Naive thymus-derived CD8-positive, alpha-beta T cell (primary cell): ENCODE data around the gene STPG4. TPM values are rescaled to one million over a fixed set of nuclear protein-coding genes. Genes with fewer than 3 reads are reported as not detected.
A peak's percentile ranks its signal among the peaks of the same experiment; 100 is the strongest.

Experiments used
- ATAC-seq, 2 donors: fragments of 150-1000 bp; cut with Tn5 transposase in 1 of 2; sonication (Bioruptor Pico), chemical (Tn5 transposase) in 1 of 2; 1 replicate in 1 of 2; 2 replicates in 1 of 2; pipeline ENCODE4 v1.10.0; 2021; ENCODE audit warnings: mild to moderate bottlenecking in 2 of 2, moderate library complexity in 2 of 2
- POLR2A ChIA-PET: fragments of 350-600 bp; sonication (Branson Sonifier 250); formaldehyde crosslinking; loops from one replicate; lab custom pipeline; 2021; ENCODE audit warnings: antibody characterized with exemption; lab: Charles Lee
- DNase-seq, 10 donors: peaks; one replicate each; pipeline versions ENCODE4 v3.0.0 to v3.0.0-alpha.2; 2020 to 2022
- H3K27ac Mint-ChIP-seq, 10 donors: one replicate each; pipeline ENCODE4 v1.8.0; 2020 to 2022; ENCODE audit warnings: mild to moderate bottlenecking in 10 of 10, mixed read lengths in 10 of 10, moderate library complexity in 4 of 10, inconsistent platforms in 1 of 10
- H3K27me3 Mint-ChIP-seq, 5 donors: one replicate each; pipeline ENCODE4 v1.8.0; 2021 to 2022; ENCODE audit warnings: mixed read lengths in 5 of 5
- H3K36me3 Mint-ChIP-seq, 3 donors: one replicate each; pipeline ENCODE4 v1.8.0; 2020 to 2022; ENCODE audit warnings: mixed read lengths in 3 of 3, mild to moderate bottlenecking in 2 of 3, inconsistent platforms in 1 of 3
- H3K4me1 Mint-ChIP-seq, 4 donors: one replicate each; pipeline ENCODE4 v1.8.0; 2021 to 2022; ENCODE audit warnings: mixed read lengths in 4 of 4
- H3K4me3 Mint-ChIP-seq, 10 donors: one replicate each; pipeline ENCODE4 v1.8.0; 2020 to 2022; ENCODE audit warnings: mild to moderate bottlenecking in 10 of 10, mixed read lengths in 10 of 10, moderate library complexity in 6 of 10, inconsistent platforms in 1 of 10
- H3K9me3 Mint-ChIP-seq, 9 donors: one replicate each; pipeline ENCODE4 v1.8.0; 2020 to 2022; ENCODE audit warnings: mixed read lengths in 9 of 9, mild to moderate bottlenecking in 3 of 9, inconsistent platforms in 1 of 9, moderate library complexity in 1 of 9
- polyA plus RNA-seq, 3 donors: library from polyadenylated mRNA; unstranded; fragments of 300-500 nt; fragmentation: Illumina TruSeq; gene quantifications; one replicate each; pipeline ENCODE4 v1.2.3, GENCODE V29; 2021
- total RNA-seq, 8 experiments: library from RNA in 2 of 8; stranded (reverse) in 2 of 8; gene quantifications; one replicate each; pipeline ENCODE4 v1.2.3 and lab custom pipeline; 2021 to 2026

The STPG4 gene
- total and polyA plus RNA-seq, 5 experiments from 2014 or later, result 0.47 to 1.0 TPM; not detected in 3

DNA sequence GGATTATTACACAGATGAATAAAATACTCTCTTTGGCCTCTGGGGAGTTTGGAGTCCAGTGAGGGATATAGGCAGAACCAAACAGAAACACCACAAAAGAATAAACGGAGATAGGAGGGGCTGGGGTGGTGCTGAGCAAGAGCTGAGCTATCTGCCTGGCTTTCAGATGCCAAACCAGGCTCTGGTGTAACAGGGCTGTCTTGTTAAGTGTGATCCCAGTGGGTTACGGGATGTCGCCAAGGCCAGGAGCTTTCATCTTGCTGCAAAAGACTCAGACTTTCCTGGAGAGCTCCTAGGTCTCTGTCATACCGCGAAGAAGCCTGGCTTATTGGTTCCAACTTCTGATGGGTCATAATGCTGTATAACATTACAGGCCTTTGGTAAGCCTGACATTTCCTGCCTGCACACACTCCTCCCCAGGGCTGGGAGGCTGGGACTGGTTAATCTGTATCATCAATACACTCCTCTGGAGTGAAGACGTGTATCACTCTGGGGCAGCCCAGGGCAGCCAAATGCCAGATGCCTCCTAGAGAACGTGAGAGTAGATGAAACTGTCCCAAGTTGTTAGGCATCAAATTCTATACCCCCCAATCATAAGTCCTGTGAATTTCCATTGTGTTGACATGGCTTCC is 60.5 kb downstream of the STPG4 start:
- H3K36me3 Mint-ChIP-seq, result no peaks in the 10 kb centered on the region

DNA sequence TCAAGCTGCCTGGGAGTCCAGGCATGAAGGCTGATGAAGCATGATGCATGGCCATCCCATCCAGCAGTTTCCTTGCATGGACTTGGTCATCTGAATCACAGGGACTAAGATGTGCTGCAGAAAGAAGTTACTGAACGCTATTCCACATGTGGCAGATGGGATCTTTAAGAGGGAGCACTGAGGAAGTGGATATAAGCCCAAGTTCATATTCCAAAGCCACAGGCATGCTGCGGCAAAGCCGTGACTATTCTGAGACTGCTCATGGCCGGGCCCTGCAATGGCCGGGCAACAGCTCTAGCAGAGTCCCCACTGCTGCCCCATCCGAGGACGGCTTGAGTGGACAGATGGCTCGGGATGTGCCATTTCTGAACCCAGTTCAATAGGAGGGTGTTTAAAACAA is 61.5 kb downstream of the STPG4 start:
- no peak overlapping the region for H3K4me3 Mint-ChIP-seq
- DNase-seq, result no peak
- no peaks in the 10 kb centered on the region for H3K27me3 Mint-ChIP-seq
- no peak overlapping the region for H3K27ac Mint-ChIP-seq
- POLR2A ChIA-PET, result no interaction called here
- H3K9me3 Mint-ChIP-seq, result no peaks in the 10 kb centered on the region
- no peaks in the 10 kb centered on the region for H3K36me3 Mint-ChIP-seq
- ATAC-seq, result no peak
- peaks cover 0 to 3% (median 0%) of the 10 kb centered on the region in 4 donors for H3K4me1 Mint-ChIP-seq

More for the DNA sequence above, 60.5 kb downstream of the STPG4 start:
- Mint-ChIP-seq H3K27me3 (no peaks in the 10 kb centered on the region), H3K9me3 (no peaks in the 10 kb centered on the region), H3K4me1 (peaks cover 0 to 3% (median 0%) of the 10 kb centered on the region in 4 donors), H3K4me3 (no peak overlapping the region), H3K27ac (peak overlapping the region in 1 of 10 donors; percentile 3)
- no peak for ATAC-seq
- no peak for DNase-seq
- POLR2A ChIA-PET, result no interaction called here

DNA sequence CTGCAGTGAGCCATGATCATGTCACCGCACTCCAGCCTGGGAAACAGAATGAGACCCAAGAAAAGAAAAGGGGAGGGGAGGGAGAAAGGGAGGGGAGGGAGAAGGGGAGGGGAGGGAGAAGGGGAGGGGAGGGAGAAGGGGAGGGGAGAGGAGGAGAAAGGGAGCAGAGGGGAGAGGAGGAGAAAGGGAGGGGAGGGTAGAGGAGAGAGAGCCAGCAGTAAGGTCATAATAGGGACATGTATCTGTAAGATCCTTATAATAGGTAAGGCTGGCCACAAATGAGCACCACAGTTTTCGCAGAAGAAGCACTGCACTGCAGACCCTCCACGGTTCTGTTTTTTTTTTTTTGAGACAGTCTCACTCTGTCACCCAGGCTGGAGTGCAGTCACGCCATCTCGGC is 62.6 kb downstream of the STPG4 start:
- DNase-seq (no peak), ATAC-seq (no peak)
- POLR2A ChIA-PET, result no interaction called here
- Mint-ChIP-seq H3K36me3 (no peaks in the 10 kb centered on the region), H3K9me3 (no peaks in the 10 kb centered on the region), H3K27ac (no peak overlapping the region), H3K4me1 (peaks cover 0 to 3% (median 0%) of the 10 kb centered on the region in 4 donors), H3K27me3 (no peaks in the 10 kb centered on the region), H3K4me3 (no peak overlapping the region)

DNA sequence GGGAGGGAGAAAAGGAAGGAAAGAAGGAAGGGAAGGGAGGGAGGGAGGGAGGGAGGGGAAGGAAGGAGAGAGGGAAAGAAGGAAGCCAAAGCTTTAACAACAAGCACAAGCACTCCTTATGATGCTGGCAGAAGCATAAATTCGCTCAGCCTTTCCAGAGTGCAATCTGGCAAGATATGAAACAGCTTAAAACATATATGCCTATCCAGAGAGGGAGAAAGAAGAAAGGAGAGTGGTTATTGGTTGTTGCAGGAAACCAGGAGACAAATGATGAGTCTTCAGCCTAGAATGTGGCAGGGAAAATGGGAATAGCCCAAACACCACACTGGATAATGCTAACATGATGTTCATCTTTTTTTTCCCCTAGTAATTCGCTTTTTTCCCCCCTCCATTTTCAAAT is 64.0 kb downstream of the STPG4 start:
- Mint-ChIP-seq H3K9me3 (no peaks in the 10 kb centered on the region), H3K4me3 (no peak overlapping the region), H3K27me3 (peaks cover 0 to 3% (median 0%) of the 10 kb centered on the region in 5 donors), H3K27ac (no peak overlapping the region), H3K36me3 (no peaks in the 10 kb centered on the region), H3K4me1 (peaks cover 0 to 9% (median 1%) of the 10 kb centered on the region in 4 donors)
- no peak for DNase-seq
- no peak for ATAC-seq
- POLR2A ChIA-PET, result interaction anchor here (0.9 kb wide), 1 partner anchor 19 kb away, joined by 4 read pairs; no protein-coding TSS in a partner anchor

DNA sequence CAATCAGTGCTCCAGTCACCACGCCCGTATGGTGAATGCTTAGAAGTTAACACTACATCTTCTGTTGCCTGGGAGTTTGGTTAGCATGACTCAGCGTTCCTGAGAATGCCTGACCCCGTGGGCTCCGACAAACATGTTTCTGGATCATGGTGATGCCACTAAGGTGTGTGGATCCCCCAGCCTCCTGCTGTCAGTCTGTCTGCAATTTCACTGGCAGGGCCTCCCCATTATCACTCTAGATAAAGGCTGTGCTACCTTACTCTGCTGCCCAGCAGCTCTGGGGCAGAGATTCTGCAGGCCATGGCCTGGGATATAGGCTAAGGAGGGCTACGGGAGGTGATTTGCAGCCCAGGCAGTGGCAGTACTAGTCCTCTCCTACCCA is 66.0 kb downstream of the STPG4 start:
- ATAC-seq, result no peak
- no peaks in the 10 kb centered on the region for H3K36me3 Mint-ChIP-seq

DNA sequence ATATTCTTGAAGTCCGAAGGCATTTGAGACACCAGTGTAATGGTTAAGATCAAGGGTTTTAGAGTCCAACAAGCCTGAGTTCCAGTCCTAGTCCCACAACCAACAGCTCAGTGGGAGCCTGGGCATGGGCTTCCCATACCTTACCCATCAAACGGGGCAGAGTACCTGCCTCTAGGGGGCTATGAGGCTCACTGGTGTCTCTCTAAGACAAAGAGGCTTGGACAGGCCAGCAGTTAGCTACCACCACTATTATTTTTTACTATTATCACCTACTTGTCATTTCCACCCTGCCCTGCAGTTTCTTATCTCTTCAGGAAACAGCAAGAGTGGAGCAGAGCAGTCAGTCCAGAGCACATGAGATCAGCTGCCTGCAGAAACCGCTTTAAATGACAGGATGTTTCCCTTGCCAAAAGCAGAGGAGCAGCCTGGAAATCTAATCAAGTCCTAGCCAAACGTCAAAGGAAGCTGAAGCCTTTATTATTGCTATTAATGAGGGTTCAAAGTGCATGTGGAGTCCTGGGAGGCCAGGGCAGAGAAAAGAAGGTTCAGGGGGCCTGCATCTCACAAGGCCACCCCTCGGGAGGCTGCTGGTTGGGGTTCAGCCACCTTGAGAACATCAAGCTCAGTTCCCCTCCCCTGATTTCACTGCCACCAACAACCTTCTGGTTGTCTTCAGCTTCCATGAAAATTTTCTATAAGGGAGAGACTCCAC is 66.6 kb downstream of the STPG4 start:
- Mint-ChIP-seq H3K27me3 (peaks cover 0 to 6% (median 0%) of the 10 kb centered on the region in 5 donors), H3K36me3 (no peaks in the 10 kb centered on the region), H3K4me1 (peaks cover 0 to 27% (median 2%) of the 10 kb centered on the region in 4 donors), H3K4me3 (no peak overlapping the region), H3K27ac (peak overlapping the region in 1 of 10 donors; percentile 51), H3K9me3 (no peaks in the 10 kb centered on the region)
- POLR2A ChIA-PET, result no interaction called here
- DNase-seq (no peak), ATAC-seq (no peak)

More for the DNA sequence above, 66.0 kb downstream of the STPG4 start:
- Mint-ChIP-seq H3K27ac (peak overlapping the region in 1 of 10 donors; percentile 51), H3K4me3 (no peak overlapping the region), H3K9me3 (no peaks in the 10 kb centered on the region), H3K27me3 (peaks cover 0 to 6% (median 0%) of the 10 kb centered on the region in 5 donors), H3K4me1 (peaks cover 0 to 23% (median 2%) of the 10 kb centered on the region in 4 donors)
- POLR2A ChIA-PET, result no interaction called here
- DNase-seq, result no peak

DNA sequence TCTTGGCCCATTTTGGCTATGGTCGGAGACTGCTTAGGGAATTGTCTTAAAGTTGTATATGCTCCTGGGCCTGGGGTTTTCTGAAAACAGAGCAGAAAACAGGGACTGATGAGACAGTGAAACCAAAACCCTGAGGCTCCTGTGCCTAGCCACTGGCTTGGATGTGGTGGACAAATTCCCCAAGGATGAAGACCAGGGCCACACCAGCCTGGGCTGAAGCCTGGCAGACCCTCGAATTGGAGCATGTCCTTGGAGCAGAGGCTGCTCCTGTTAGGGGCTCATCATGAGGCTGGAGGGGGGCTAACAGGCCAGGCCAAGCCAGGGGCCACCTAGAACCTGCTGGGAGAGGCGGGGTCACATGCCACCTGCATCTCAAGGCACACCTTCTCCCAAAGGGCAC is 68.1 kb downstream of the STPG4 start:
- Mint-ChIP-seq H3K9me3 (no peaks in the 10 kb centered on the region), H3K27me3 (peaks cover 0 to 6% (median 0%) of the 10 kb centered on the region in 5 donors), H3K27ac (no peak overlapping the region), H3K4me3 (no peak overlapping the region), H3K36me3 (no peaks in the 10 kb centered on the region), H3K4me1 (peaks cover 0 to 27% (median 2%) of the 10 kb centered on the region in 4 donors)
- POLR2A ChIA-PET, result no interaction called here
- DNase-seq (no peak), ATAC-seq (no peak)

DNA sequence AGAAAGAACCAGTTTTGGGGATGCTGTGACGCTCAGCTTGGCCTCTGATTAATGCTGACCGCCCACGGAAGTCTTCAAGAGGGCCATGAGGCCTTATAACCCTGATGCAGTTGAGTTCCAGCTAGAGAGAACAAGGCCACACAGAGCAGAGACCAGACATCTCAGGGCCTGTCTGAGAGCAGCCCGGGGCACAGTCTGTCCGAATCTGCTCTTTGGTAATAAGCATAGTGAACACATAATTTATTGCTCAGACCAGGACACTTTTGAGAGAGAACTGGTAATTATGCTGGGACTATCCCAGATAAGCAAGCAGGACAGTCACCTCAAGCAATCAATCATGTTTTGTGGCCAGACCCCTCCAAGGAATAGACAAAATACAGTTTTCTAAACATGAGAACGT is 68.5 kb downstream of the STPG4 start:
- peak overlapping the region in 1 of 10 donors; percentile 48 for H3K4me3 Mint-ChIP-seq
- H3K4me1 Mint-ChIP-seq, result peaks cover 0 to 27% (median 2%) of the 10 kb centered on the region in 4 donors
- H3K27me3 Mint-ChIP-seq, result peaks cover 0 to 6% (median 0%) of the 10 kb centered on the region in 5 donors
- peak overlapping the region in 2 of 10 donors; percentile 2 to 31 for H3K27ac Mint-ChIP-seq
- ATAC-seq (no peak), DNase-seq (no peak)
- no peaks in the 10 kb centered on the region for H3K36me3 Mint-ChIP-seq
- H3K9me3 Mint-ChIP-seq, result no peaks in the 10 kb centered on the region
- POLR2A ChIA-PET, result no interaction called here

DNA sequence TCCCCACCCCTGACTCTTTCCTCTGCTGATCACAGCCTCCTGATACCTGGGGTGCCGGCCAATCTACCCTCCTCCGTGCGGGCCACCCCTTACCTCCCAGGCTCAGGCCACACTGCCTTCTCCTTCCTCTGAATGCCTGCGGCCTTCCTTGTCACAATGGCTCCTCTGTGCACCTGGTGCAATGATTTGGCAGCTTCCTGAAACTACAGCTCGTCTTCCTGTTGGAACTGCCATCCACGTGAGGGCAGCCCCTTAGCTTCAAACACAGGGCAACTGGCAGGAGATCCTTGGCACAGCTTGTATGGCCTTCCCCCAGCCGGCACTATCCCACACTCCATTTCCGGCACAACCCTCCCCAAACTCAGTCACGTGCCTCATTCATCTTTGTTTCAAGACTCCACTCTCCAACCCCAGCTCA is 69.0 kb downstream of the STPG4 start:
- Mint-ChIP-seq H3K27ac (peak overlapping the region in 3 of 10 donors; percentile 2 to 53 (median 31)), H3K27me3 (peaks cover 0 to 6% (median 0%) of the 10 kb centered on the region in 5 donors), H3K4me1 (peaks cover 0 to 26% (median 2%) of the 10 kb centered on the region in 4 donors), H3K36me3 (no peaks in the 10 kb centered on the region), H3K9me3 (no peaks in the 10 kb centered on the region), H3K4me3 (peak overlapping the region in 1 of 10 donors; percentile 48)
- POLR2A ChIA-PET, result no interaction called here
- ATAC-seq (no peak), DNase-seq (peak in 1 of 10 donors; percentile 29)

DNA sequence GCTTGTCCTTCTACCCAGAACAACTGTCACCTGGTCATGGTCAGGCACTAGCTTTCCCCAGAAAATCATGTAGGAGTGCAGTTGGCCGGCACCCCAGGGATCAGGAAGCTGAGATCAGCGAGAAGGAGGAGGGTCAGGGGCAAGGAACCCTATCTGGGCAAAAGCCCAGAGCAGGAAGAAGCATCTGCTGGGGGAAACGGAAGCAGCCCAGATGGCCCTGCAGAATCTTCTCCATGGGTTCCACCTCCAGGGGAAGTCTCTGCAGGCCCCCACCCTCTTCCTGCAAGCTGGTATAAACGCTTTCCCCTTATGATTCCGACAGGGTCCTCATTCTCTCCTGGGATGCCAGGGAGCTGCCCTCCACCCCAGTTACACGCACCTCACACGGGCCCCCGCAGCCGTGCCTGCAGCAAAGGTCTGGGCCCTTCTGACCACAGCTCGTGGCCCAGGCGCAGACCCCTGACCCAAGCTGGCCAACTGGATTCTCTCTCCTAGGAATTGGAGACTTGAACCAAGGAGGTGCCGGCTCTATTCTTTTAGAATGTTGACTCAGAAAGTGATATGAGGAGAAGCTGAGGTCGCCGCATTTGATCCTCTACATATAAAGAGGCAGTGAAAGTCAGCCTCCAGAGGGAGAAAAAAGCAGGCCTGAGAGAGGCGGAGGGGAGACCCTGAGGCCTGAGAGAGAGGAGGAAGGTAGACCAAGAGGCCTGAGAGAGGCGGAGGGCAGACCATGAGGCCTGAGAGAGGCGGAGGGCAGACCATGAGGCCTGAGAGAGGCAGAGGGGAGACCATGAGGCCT is 71.0 kb downstream of the STPG4 start:
- Mint-ChIP-seq H3K4me1 (peaks cover under 1 to 31% (median 3%) of the 10 kb centered on the region in 4 donors), H3K27me3 (peaks cover 0 to 6% (median 0%) of the 10 kb centered on the region in 5 donors), H3K4me3 (peak overlapping the region in 1 of 10 donors; percentile 52), H3K9me3 (no peaks in the 10 kb centered on the region), H3K27ac (peak overlapping the region in 1 of 10 donors; percentile 75), H3K36me3 (no peaks in the 10 kb centered on the region)
- ATAC-seq, result no peak
- no peak for DNase-seq
- POLR2A ChIA-PET, result no interaction called here

DNA sequence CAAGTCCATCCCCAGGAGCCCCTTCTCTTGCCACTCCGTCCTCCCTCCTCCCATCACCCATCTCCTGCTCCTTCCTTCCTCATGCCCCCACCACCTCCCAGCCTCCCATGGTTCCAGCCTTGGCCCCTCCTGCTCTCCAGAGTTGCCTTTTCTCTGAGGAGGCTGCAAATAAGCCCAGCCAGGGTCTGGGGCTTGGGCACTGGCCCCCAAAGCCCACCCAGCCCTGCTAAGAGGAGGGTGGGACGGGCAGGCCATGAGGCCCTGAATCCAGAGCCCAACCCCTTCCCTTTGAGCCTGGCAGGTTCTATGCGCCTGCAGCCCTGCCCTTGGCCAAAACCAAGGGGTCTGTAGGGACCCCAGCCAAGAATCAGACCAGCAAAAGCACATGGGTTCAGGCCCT is 71.6 kb downstream of the STPG4 start:
- Mint-ChIP-seq H3K27me3 (peaks cover 0 to 6% (median 0%) of the 10 kb centered on the region in 5 donors), H3K36me3 (no peaks in the 10 kb centered on the region), H3K27ac (peak overlapping the region in 1 of 10 donors; percentile 52), H3K4me1 (peaks cover 3 to 32% (median 6%) of the 10 kb centered on the region in 4 donors), H3K4me3 (no peak overlapping the region), H3K9me3 (no peaks in the 10 kb centered on the region)
- DNase-seq, result no peak
- POLR2A ChIA-PET, result no interaction called here
- ATAC-seq, result no peak

DNA sequence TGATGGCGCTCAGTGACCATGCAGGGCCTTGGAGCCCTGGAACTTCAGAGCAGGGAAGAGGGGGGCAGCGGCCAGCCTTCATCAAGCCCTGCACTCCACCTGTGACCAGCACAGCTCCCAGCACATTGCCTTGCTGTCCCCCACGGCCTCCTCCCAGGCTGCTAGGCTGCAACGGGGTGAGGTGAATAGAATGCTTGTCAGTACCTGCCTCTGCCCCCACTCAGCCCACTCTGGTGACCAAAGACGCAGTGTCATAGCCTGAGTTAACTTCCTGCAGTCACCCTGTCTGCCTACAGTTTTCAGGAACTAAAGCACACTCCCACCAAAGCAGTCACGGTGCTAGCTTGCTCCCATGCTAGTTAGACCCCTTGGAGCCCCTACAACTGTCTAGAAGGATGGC is 72.1 kb downstream of the STPG4 start:
- Mint-ChIP-seq H3K27ac (peak overlapping the region in 1 of 10 donors; percentile 52), H3K4me1 (peaks cover 3 to 32% (median 6%) of the 10 kb centered on the region in 4 donors), H3K4me3 (no peak overlapping the region), H3K36me3 (no peaks in the 10 kb centered on the region), H3K9me3 (no peaks in the 10 kb centered on the region), H3K27me3 (peaks cover 0 to 6% (median 0%) of the 10 kb centered on the region in 5 donors)
- ATAC-seq, result no peak
- POLR2A ChIA-PET, result no interaction called here
- DNase-seq, result no peak
